ENCODE data around the gene ZNRF3.
"Not testable (repeated sequence)": the region's sequence is repeated elsewhere in the genome, so short reads cannot be mapped to it uniquely, and the experiment has no call there.

The ZNRF3 gene

GRCh38 chr22:29004647-29005371 is 121.4 kb downstream of the ZNRF3 start:
- Mint-ChIP-seq H3K4me3 (peak overlapping the region; percentile 53 to 65 (median 55)), H3K27ac (peak overlapping the region; percentile 94 to 97 (median 96)), H3K9me3 (no peaks in the 10 kb centered on the region), H3K36me3 (ENCODE audit: low read depth) (peaks cover 8% of the 10 kb centered on the region), H3K27me3 (ENCODE audit: low read depth) (peaks cover 7% of the 10 kb centered on the region), H3K4me1 (peaks cover 58% of the 10 kb centered on the region)
- TF ChIP-seq CTCF (IDR thresholded peaks at IDR 0.05; ENCODE audit: unreplicated experiment in 3 of 3): no peak

GRCh38 chr22:29005754-29006153 is 122.4 kb downstream of the ZNRF3 start:
- not testable (repeated sequence) for H3K27me3 Mint-ChIP-seq (ENCODE audit: low read depth)
- peak overlapping the region in 1 of 3 experiments; percentile 23 for H3K4me3 Mint-ChIP-seq
- peaks cover 61% of the 10 kb centered on the region for H3K4me1 Mint-ChIP-seq

GRCh38 chr22:29006346-29006745 is 123.0 kb downstream of the ZNRF3 start:
- Mint-ChIP-seq H3K4me3 (no peak overlapping the region), H3K27me3 (ENCODE audit: low read depth) (peaks cover 7% of the 10 kb centered on the region), H3K4me1 (peaks cover 67% of the 10 kb centered on the region), H3K36me3 (ENCODE audit: low read depth) (peaks cover 13% of the 10 kb centered on the region), H3K27ac (peak overlapping the region; percentile 78 to 94 (median 78)), H3K9me3 (no peaks in the 10 kb centered on the region)
- no peak for TF ChIP-seq CTCF (IDR thresholded peaks at IDR 0.05; ENCODE audit: unreplicated experiment in 3 of 3)

More at GRCh38 chr22:29005754-29006153, 122.4 kb downstream of the ZNRF3 start:
- H3K27ac Mint-ChIP-seq: peak overlapping the region; percentile 94 to 96 (median 95)
- not testable (repeated sequence) for H3K36me3 Mint-ChIP-seq (ENCODE audit: low read depth); H3K9me3 Mint-ChIP-seq

- no peak for TF ChIP-seq CTCF (IDR thresholded peaks at IDR 0.05; ENCODE audit: unreplicated experiment in 3 of 3)
- H3K4me3 Mint-ChIP-seq: no peak overlapping the region
- H3K27me3 Mint-ChIP-seq (ENCODE audit: low read depth): peaks cover 7% of the 10 kb centered on the region
- peak overlapping the region; percentile 55 to 84 (median 60) for H3K27ac Mint-ChIP-seq
- H3K4me1 Mint-ChIP-seq: peaks cover 73% of the 10 kb centered on the region
- peaks cover 16% of the 10 kb centered on the region for H3K36me3 Mint-ChIP-seq (ENCODE audit: low read depth)
- H3K9me3 Mint-ChIP-seq: no peaks in the 10 kb centered on the region
Observed at GRCh38 chr22:29009148-29009547, 125.8 kb downstream of the ZNRF3 start.

GRCh38 chr22:29011240-29012100 is 128.1 kb downstream of the ZNRF3 start:
- H3K27me3 Mint-ChIP-seq (ENCODE audit: low read depth): no peaks in the 10 kb centered on the region
- peaks cover 72% of the 10 kb centered on the region for H3K4me1 Mint-ChIP-seq

More at GRCh38 chr22:29011240-29012100, 128.1 kb downstream of the ZNRF3 start:
- Mint-ChIP-seq H3K27ac (peak overlapping the region; percentile 81 to 91 (median 83)), H3K4me3 (no peak overlapping the region), H3K36me3 (ENCODE audit: low read depth) (peaks cover 19% of the 10 kb centered on the region), H3K9me3 (no peaks in the 10 kb centered on the region)
- TF ChIP-seq CTCF (IDR thresholded peaks at IDR 0.05; ENCODE audit: unreplicated experiment in 3 of 3): no peak

Measured in nephron (organoid).